K562 (cell line): ENCODE measurements around the gene PIP4K2A. TPM values are rescaled to one million over a fixed set of nuclear protein-coding genes. Genes with fewer than 3 reads are reported as not detected.

ENCODE experiments used
- ARID2 ChIP-seq: fragments of 450-650 bp; IDR thresholded peaks from 2 replicates; pipeline ENCODE4 v1.6.1; 2017; ENCODE audit warnings: antibody characterized with exemption, mild to moderate bottlenecking
- ASH1L ChIP-seq: fragments of 450-650 bp; IDR thresholded peaks from 2 replicates; pipeline ENCODE4 v1.6.1; 2018; ENCODE audit warnings: borderline replicate concordance, mild to moderate bottlenecking, low read depth; ENCODE audit not compliant: partially characterized antibody
- FOXK2 ChIP-seq, 2 experiments: fragments of 450-650 bp; IDR thresholded peaks in 1 of 2; conservative IDR thresholded peaks in 1 of 2; 2 replicates each; pipeline ENCODE4 v1.6.1; 2016; ENCODE audit warnings: low read depth in 2 of 2, mild to moderate bottlenecking in 1 of 2
- GABPB1 ChIP-seq: sonication (generic); formaldehyde crosslinking; IDR thresholded peaks from 2 replicates; pipeline ENCODE4 v1.8.0; 2022; ENCODE audit warnings: mild to moderate bottlenecking, missing genetic modification reagents
- GATAD2B ChIP-seq: fragments of 450-650 bp; IDR thresholded peaks from 2 replicates; pipeline ENCODE4 v1.6.1; 2017; ENCODE audit warnings: mild to moderate bottlenecking, borderline replicate concordance
- KAT2B ChIP-seq: IDR thresholded peaks from one replicate; pipeline ENCODE4 v1.6.1; 2012; ENCODE audit warnings: low read depth, mild to moderate bottlenecking, control low read depth, inconsistent platforms, low read length, moderate library complexity
- KDM1A ChIP-seq, 2 experiments: fragments of 450-650 bp; IDR thresholded peaks; 2 replicates each; pipeline ENCODE4 v1.6.1; 2016; ENCODE audit warnings: mild to moderate bottlenecking in 2 of 2
- KLF1 ChIP-seq: fragments of 450-650 bp; IDR thresholded peaks from 2 replicates; pipeline ENCODE4 v1.6.1; 2016; ENCODE audit warnings: missing genetic modification characterization, missing compliant biosample characterization
- MEIS2 ChIP-seq: fragments of 450-650 bp; IDR thresholded peaks from 2 replicates; pipeline ENCODE4 v1.6.1; 2014; ENCODE audit warnings: mild to moderate bottlenecking; ENCODE audit not compliant: partially characterized antibody
- NCOA1 ChIP-seq: fragments of 450-650 bp; IDR thresholded peaks from 2 replicates; pipeline ENCODE4 v1.6.1; 2016; ENCODE audit warnings: low read depth
- PHB2 ChIP-seq: fragments of 450-650 bp; IDR thresholded peaks from 2 replicates; pipeline ENCODE4 v1.6.1; 2017; ENCODE audit warnings: low read depth
- PTBP1 ChIP-seq: fragments of 200-400 bp; formaldehyde crosslinking; IDR thresholded peaks from 2 replicates; pipeline ENCODE4 v1.6.1; 2017; ENCODE audit warnings: low read depth, low read length
- RAD51 ChIP-seq: fragments of 450-650 bp; IDR thresholded peaks from 2 replicates; pipeline ENCODE4 v1.7.1; 2016; ENCODE audit warnings: low read depth, mild to moderate bottlenecking, borderline replicate concordance
- RNF2 ChIP-seq: sonication (generic); IDR thresholded peaks from 2 replicates; pipeline ENCODE4 v1.6.1; 2016
- SPI1 ChIP-seq: IDR thresholded peaks from 2 replicates; pipeline ENCODE4 v1.6.1; 2011; ENCODE audit warnings: low read depth, low read length, control low read depth, borderline replicate concordance
- SRSF3 ChIP-seq: fragments of 200-400 bp; formaldehyde crosslinking; IDR thresholded peaks from 2 replicates; pipeline ENCODE4 v1.6.1; 2016; ENCODE audit warnings: mild to moderate bottlenecking, low read length, moderate library complexity; ENCODE audit not compliant: insufficient read depth
- SRSF9 ChIP-seq: fragments of 200-400 bp; formaldehyde crosslinking; IDR thresholded peaks from 2 replicates; pipeline ENCODE4 v1.6.1; 2017; ENCODE audit warnings: low read depth, low read length, borderline replicate concordance
- TEAD4 ChIP-seq, 2 experiments: sonication (generic) in 1 of 2; formaldehyde crosslinking in 1 of 2; IDR thresholded peaks; 2 replicates each; pipeline versions ENCODE4 v1.6.1 to v1.8.0; 2012 to 2022; ENCODE audit warnings: borderline replicate concordance in 1 of 2, inconsistent platforms in 1 of 2, low read length in 1 of 2, mild to moderate bottlenecking in 1 of 2, missing genetic modification reagents in 1 of 2
- TGIF2 ChIP-seq: sonication (generic); formaldehyde crosslinking; IDR thresholded peaks from 2 replicates; pipeline ENCODE4 v1.8.1; 2022; ENCODE audit warnings: mild to moderate bottlenecking, missing genetic modification reagents, moderate library complexity
- TRIM28 ChIP-seq: fragments of 450-650 bp; IDR thresholded peaks from 2 replicates; pipeline ENCODE4 v1.6.1; 2017
- TSC22D4 ChIP-seq: fragments of 450-650 bp; IDR thresholded peaks from 2 replicates; pipeline ENCODE4 v1.6.1; 2016; ENCODE audit warnings: missing genetic modification characterization, missing biosample characterization, control low read depth
- YBX1 ChIP-seq: fragments of 450-650 bp; IDR thresholded peaks from 2 replicates; pipeline ENCODE4 v1.7.1; 2016; ENCODE audit warnings: mild to moderate bottlenecking
- ZC3H4 ChIP-seq: sonication (generic); formaldehyde crosslinking; IDR thresholded peaks from 2 replicates; pipeline ENCODE4 v1.9.0; 2021; ENCODE audit warnings: missing genetic modification reagents, borderline replicate concordance
- ZFP1 ChIP-seq: fragments of 450-650 bp; formaldehyde crosslinking; IDR thresholded peaks from 2 replicates; pipeline ENCODE4 v1.4.0; 2020; ENCODE audit warnings: mild to moderate bottlenecking, mixed read lengths
- ZNF324 ChIP-seq: fragments of 250-450 bp; sonication (Bioruptor Pico); IDR thresholded peaks from 2 replicates; pipeline ENCODE4 v1.4.0; 2020; ENCODE audit warnings: mild to moderate bottlenecking
- polyA plus RNA-seq, 8 experiments: library from polyadenylated mRNA; depleted of rRNA in 4 of 8; stranded (reverse) in 5 of 8; unstranded in 3 of 8; fragments of >200 nt; fragmentation: Nextera tagmentation in 2 of 8; fragmentation: Illumina TruSeq in 1 of 8; extraction: Ambion mirVana in 2 of 8; extraction: Trizol in 1 of 8; gene quantifications; 2 replicates each; pipeline versions ENCODE4 v1.2.1 to v1.2.3, GENCODE V29; 2011 to 2014; ENCODE audit warnings: inconsistent platforms in 1 of 8, missing spikeins in 1 of 8
- total RNA-seq, 7 experiments: library from RNA; depleted of rRNA in 6 of 7; stranded (reverse); fragments of >200 nt in 6 of 7; fragmentation: Illumina TruSeq in 2 of 7; extraction: Trizol in 2 of 7; gene quantifications; 2 replicates each; pipeline versions ENCODE4 v1.2.1 to v1.2.3, GENCODE V29; 2011 to 2021; ENCODE audit warnings: low replicate concordance in 1 of 7
- TF ChIP-seq, protein P1 (sequence below): sonication (generic); formaldehyde crosslinking; IDR thresholded peaks from 2 replicates; pipeline ENCODE4 v1.8.1; 2023; ENCODE audit warnings: mild to moderate bottlenecking, missing genetic modification reagents
- TF ChIP-seq, protein P2 (sequence below): IDR thresholded peaks from 2 replicates; pipeline ENCODE4 v1.6.1; 2011; ENCODE audit warnings: borderline replicate concordance, low read depth, mild to moderate bottlenecking, moderate library complexity, low read length; ENCODE audit not compliant: insufficient read depth, poor library complexity, severe bottlenecking
- TF ChIP-seq, protein P3 (sequence below): sonication (generic); formaldehyde crosslinking; IDR thresholded peaks from 2 replicates; pipeline ENCODE4 v1.5.0; 2020; ENCODE audit warnings: missing genetic modification reagents

Gene PIP4K2A
- total and polyA plus RNA-seq, 9 of the 15 experiments (the other 6 are each of a cell fraction or from before 2014, with no cell fraction given), result 35.6 to 117 (median 71.9) TPM

DNA sequence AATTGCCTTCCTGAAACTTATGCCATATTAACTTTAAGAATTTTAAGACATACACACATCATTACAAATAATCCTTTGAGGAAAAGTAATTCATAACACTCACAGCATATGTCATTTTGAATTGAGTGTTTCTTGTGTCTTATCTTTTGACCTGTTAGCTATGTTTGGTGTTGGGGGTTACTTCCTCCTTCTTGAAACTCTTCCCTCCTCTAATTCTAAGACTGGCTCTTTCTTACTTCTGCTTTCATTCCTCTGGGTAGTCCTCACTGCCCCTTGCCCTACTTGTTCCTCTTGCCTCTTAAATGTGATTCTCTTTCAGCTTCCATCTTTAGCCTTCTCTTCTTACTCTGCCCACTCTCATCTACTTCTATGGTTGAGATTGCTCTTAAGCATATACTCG lies 28.3 kb upstream of the PIP4K2A start (continued):
- TF ChIP-seq RNF2, result no peak
- TF ChIP-seq, protein P1, sequence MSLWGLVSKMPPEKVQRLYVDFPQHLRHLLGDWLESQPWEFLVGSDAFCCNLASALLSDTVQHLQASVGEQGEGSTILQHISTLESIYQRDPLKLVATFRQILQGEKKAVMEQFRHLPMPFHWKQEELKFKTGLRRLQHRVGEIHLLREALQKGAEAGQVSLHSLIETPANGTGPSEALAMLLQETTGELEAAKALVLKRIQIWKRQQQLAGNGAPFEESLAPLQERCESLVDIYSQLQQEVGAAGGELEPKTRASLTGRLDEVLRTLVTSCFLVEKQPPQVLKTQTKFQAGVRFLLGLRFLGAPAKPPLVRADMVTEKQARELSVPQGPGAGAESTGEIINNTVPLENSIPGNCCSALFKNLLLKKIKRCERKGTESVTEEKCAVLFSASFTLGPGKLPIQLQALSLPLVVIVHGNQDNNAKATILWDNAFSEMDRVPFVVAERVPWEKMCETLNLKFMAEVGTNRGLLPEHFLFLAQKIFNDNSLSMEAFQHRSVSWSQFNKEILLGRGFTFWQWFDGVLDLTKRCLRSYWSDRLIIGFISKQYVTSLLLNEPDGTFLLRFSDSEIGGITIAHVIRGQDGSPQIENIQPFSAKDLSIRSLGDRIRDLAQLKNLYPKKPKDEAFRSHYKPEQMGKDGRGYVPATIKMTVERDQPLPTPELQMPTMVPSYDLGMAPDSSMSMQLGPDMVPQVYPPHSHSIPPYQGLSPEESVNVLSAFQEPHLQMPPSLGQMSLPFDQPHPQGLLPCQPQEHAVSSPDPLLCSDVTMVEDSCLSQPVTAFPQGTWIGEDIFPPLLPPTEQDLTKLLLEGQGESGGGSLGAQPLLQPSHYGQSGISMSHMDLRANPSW (CRISPR knock-in tag), result no peak
- TF ChIP-seq TRIM28, result no peak
- no peak for TF ChIP-seq ZC3H4 (CRISPR knock-in tag)
- no peak for TF ChIP-seq ASH1L
- TF ChIP-seq KAT2B, result no peak
- no peak for TF ChIP-seq GABPB1 (CRISPR knock-in tag)
- TF ChIP-seq MEIS2, result peak; percentile 81
- no peak for TF ChIP-seq KLF1
- TF ChIP-seq TGIF2 (CRISPR knock-in tag), result no peak
- TF ChIP-seq PTBP1, result no peak
- TF ChIP-seq NCOA1, result no peak
- no peak for TF ChIP-seq PHB2
- no peak for TF ChIP-seq GATAD2B
- no peak for TF ChIP-seq ARID2
- TF ChIP-seq SRSF9, result no peak
- no peak for TF ChIP-seq SPI1
- no peak for TF ChIP-seq SRSF3
- peak; percentile 20; the same call in 1 of the 2 replicates for TF ChIP-seq TEAD4 (IDR thresholded peaks at IDR 0.05; ENCODE audit: low read length)
- no peak for TF ChIP-seq TEAD4 (CRISPR knock-in tag; IDR thresholded peaks at IDR 0.05; ENCODE audit: borderline replicate concordance)
- TF ChIP-seq TSC22D4 (tag), result no peak
- TF ChIP-seq, protein P2, sequence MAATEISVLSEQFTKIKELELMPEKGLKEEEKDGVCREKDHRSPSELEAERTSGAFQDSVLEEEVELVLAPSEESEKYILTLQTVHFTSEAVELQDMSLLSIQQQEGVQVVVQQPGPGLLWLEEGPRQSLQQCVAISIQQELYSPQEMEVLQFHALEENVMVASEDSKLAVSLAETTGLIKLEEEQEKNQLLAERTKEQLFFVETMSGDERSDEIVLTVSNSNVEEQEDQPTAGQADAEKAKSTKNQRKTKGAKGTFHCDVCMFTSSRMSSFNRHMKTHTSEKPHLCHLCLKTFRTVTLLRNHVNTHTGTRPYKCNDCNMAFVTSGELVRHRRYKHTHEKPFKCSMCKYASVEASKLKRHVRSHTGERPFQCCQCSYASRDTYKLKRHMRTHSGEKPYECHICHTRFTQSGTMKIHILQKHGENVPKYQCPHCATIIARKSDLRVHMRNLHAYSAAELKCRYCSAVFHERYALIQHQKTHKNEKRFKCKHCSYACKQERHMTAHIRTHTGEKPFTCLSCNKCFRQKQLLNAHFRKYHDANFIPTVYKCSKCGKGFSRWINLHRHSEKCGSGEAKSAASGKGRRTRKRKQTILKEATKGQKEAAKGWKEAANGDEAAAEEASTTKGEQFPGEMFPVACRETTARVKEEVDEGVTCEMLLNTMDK, result no peak
- no peak for TF ChIP-seq RAD51
- no peak for TF ChIP-seq FOXK2 (conservative IDR thresholded peaks at IDR 0.05 in 1 of 2, IDR thresholded peaks at IDR 0.05 in 1 of 2; ENCODE audit: low read depth in 2 of 2)
- TF ChIP-seq KDM1A (IDR thresholded peaks at IDR 0.05), result no peak
- TF ChIP-seq ZNF324, result no peak
- TF ChIP-seq, protein P3, sequence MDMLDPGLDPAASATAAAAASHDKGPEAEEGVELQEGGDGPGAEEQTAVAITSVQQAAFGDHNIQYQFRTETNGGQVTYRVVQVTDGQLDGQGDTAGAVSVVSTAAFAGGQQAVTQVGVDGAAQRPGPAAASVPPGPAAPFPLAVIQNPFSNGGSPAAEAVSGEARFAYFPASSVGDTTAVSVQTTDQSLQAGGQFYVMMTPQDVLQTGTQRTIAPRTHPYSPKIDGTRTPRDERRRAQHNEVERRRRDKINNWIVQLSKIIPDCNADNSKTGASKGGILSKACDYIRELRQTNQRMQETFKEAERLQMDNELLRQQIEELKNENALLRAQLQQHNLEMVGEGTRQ (CRISPR knock-in tag), result no peak
- TF ChIP-seq YBX1, result no peak
- TF ChIP-seq ZFP1 (CRISPR knock-in tag), result no peak
